CD4-positive, alpha-beta T cell treated with Interleukin-12 subunit alpha and Interleukin-12 subunit beta, for 1 hour (primary cell): ENCODE results near the gene KIF13A.
"Not testable (repeated sequence)": the region's sequence is repeated elsewhere in the genome, so short reads cannot be mapped to it uniquely, and the experiment has no call there.

ENCODE experiments used
- DNase-seq: peaks from one replicate; pipeline ENCODE4 v3.0.0-alpha.2; 2020

Gene KIF13A

GRCh38 chr6:17967668-17968518 is 19.5 kb downstream of the KIF13A start:
- DNase-seq = no peak

GRCh38 chr6:17966451-17966850 is 21.0 kb downstream of the KIF13A start:
- no peak for DNase-seq

- DNase-seq = no peak
These were observed 22.0 kb downstream of the KIF13A start for GRCh38 chr6:17965397-17965796.

GRCh38 chr6:17964633-17965032 is 22.8 kb downstream of the KIF13A start:
- no peak for DNase-seq

- no peak for DNase-seq
These were observed 24.9 kb downstream of the KIF13A start for GRCh38 chr6:17962436-17963031.

- no peak for DNase-seq
These were observed 28.1 kb downstream of the KIF13A start for GRCh38 chr6:17959302-17959701.

GRCh38 chr6:17957904-17958620 is 29.4 kb downstream of the KIF13A start:
- no peak for DNase-seq

- no peak for DNase-seq
These were observed 29.9 kb downstream of the KIF13A start for GRCh38 chr6:17957498-17957897.

GRCh38 chr6:17957086-17957485 is 30.3 kb downstream of the KIF13A start:
- DNase-seq = no peak

GRCh38 chr6:17950095-17950494 is 37.3 kb downstream of the KIF13A start:
- no peak for DNase-seq

GRCh38 chr6:17949168-17949567 is 38.3 kb downstream of the KIF13A start:
- no peak for DNase-seq

- no peak for DNase-seq
These were observed 38.7 kb downstream of the KIF13A start for GRCh38 chr6:17948725-17949124.

GRCh38 chr6:17947574-17947973 is 39.9 kb downstream of the KIF13A start:
- DNase-seq = not testable (repeated sequence)

GRCh38 chr6:17945575-17945974 is 41.9 kb downstream of the KIF13A start:
- DNase-seq = no peak

- no peak for DNase-seq
These were observed 42.3 kb downstream of the KIF13A start for GRCh38 chr6:17945111-17945510.

- DNase-seq = no peak
These were observed 46.1 kb downstream of the KIF13A start for GRCh38 chr6:17941318-17941717.

GRCh38 chr6:17940151-17940792 is 47.2 kb downstream of the KIF13A start:
- no peak for DNase-seq

GRCh38 chr6:17938901-17939300 is 48.5 kb downstream of the KIF13A start:
- DNase-seq = no peak

- DNase-seq = no peak
These were observed 52.0 kb downstream of the KIF13A start for GRCh38 chr6:17935188-17936149.

GRCh38 chr6:17933716-17934115 is 53.7 kb downstream of the KIF13A start:
- DNase-seq = no peak

GRCh38 chr6:17932330-17932852 is 55.0 kb downstream of the KIF13A start:
- no peak for DNase-seq

- DNase-seq = no peak
These were observed 56.2 kb downstream of the KIF13A start for GRCh38 chr6:17931227-17931626.
